HepG2 (cell line): ENCODE data around the gene TUBB. TPM values are rescaled to one million over a fixed set of nuclear protein-coding genes. Genes with fewer than 3 reads are reported as not detected.

Experiments used
- FIP1L1 ChIP-seq: fragments of 200-400 bp; formaldehyde crosslinking; IDR thresholded peaks from 2 replicates; pipeline ENCODE4 v1.6.1; 2018; ENCODE audit warnings: low read depth, mild to moderate bottlenecking, low read length, moderate library complexity, borderline replicate concordance; ENCODE audit not compliant: insufficient read depth
- HMG20A ChIP-seq: IDR thresholded peaks from 2 replicates; pipeline ENCODE4 v1.6.1; 2016; ENCODE audit warnings: borderline replicate concordance
- HNF4G ChIP-seq, 2 experiments: sonication (generic) in 1 of 2; formaldehyde crosslinking in 1 of 2; IDR thresholded peaks; 2 replicates each; pipeline versions ENCODE4 v1.4.0 to v1.6.1; 2011 to 2020; ENCODE audit warnings: borderline replicate concordance in 2 of 2, low read depth in 2 of 2, mild to moderate bottlenecking in 2 of 2, low read length in 1 of 2, missing genetic modification reagents in 1 of 2, moderate library complexity in 1 of 2
- MAF1 ChIP-seq: sonication (generic); formaldehyde crosslinking; IDR thresholded peaks from 2 replicates; pipeline ENCODE4 v1.5.0; 2020; ENCODE audit warnings: missing genetic modification reagents, borderline replicate concordance
- MIXL1 ChIP-seq: IDR thresholded peaks from 2 replicates; pipeline ENCODE4 v1.6.1; 2016
- NCOA5 ChIP-seq: sonication (generic); formaldehyde crosslinking; IDR thresholded peaks from 2 replicates; pipeline ENCODE4 v1.4.0; 2020; ENCODE audit warnings: missing genetic modification reagents
- PHF20 ChIP-seq: sonication (generic); formaldehyde crosslinking; IDR thresholded peaks from 2 replicates; pipeline ENCODE4 v1.5.0; 2020; ENCODE audit warnings: mild to moderate bottlenecking, missing genetic modification reagents
- SOX13 ChIP-seq, 3 experiments: fragments of 450-650 bp in 1 of 3; sonication (generic) in 1 of 3; formaldehyde crosslinking in 1 of 3; IDR thresholded peaks in 2 of 3; conservative IDR thresholded peaks in 1 of 3; 2 replicates each; pipeline versions ENCODE4 v1.5.0 to v1.6.1; 2016 to 2020; ENCODE audit warnings: antibody characterized with exemption in 1 of 3, mild to moderate bottlenecking in 1 of 3, missing compliant biosample characterization in 1 of 3, missing genetic modification reagents in 1 of 3, moderate library complexity in 1 of 3
- TBP ChIP-seq: sonication (generic); formaldehyde crosslinking; IDR thresholded peaks from 2 replicates; pipeline ENCODE4 v1.5.0; 2020; ENCODE audit warnings: missing genetic modification reagents
- TRAFD1 ChIP-seq: sonication (generic); formaldehyde crosslinking; IDR thresholded peaks from 2 replicates; pipeline ENCODE4 v1.5.1; 2020; ENCODE audit warnings: missing genetic modification reagents, mild to moderate bottlenecking, borderline replicate concordance
- ZNF367 ChIP-seq: sonication (generic); formaldehyde crosslinking; IDR thresholded peaks from 2 replicates; pipeline ENCODE4 v1.4.0; 2020; ENCODE audit warnings: missing genetic modification reagents, borderline replicate concordance
- ZNF597 ChIP-seq: sonication (generic); formaldehyde crosslinking; IDR thresholded peaks from 2 replicates; pipeline ENCODE4 v1.5.0; 2020; ENCODE audit warnings: missing genetic modification reagents
- ZNF646 ChIP-seq: sonication (generic); formaldehyde crosslinking; IDR thresholded peaks from 2 replicates; pipeline ENCODE4 v1.9.0; 2021; ENCODE audit warnings: mild to moderate bottlenecking, missing genetic modification reagents
- ZNF670 ChIP-seq: sonication (generic); formaldehyde crosslinking; IDR thresholded peaks from 2 replicates; pipeline ENCODE4 v1.8.0; 2022; ENCODE audit warnings: mild to moderate bottlenecking, missing genetic modification reagents, borderline replicate concordance
- ZXDC ChIP-seq: sonication (generic); formaldehyde crosslinking; IDR thresholded peaks from 2 replicates; pipeline ENCODE4 v1.5.0; 2020; ENCODE audit warnings: mild to moderate bottlenecking, missing genetic modification reagents
- polyA plus RNA-seq, 8 experiments: library from polyadenylated mRNA; depleted of rRNA in 3 of 8; stranded (reverse) in 7 of 8; unstranded in 1 of 8; fragments of >200 nt; fragmentation: Illumina TruSeq in 4 of 8; extraction: Trizol in 4 of 8; gene quantifications; 2 replicates each; pipeline versions ENCODE4 v1.2.1 to v1.2.3, GENCODE V29; 2011 to 2016; ENCODE audit warnings: low read depth in 4 of 8, missing spikeins in 1 of 8, mixed read lengths in 1 of 8; ENCODE audit not compliant: insufficient read depth in 1 of 8
- total RNA-seq, 5 experiments: library from RNA; depleted of rRNA; stranded (reverse); fragments of >200 nt; fragmentation: Illumina TruSeq; extraction: Trizol; gene quantifications; 2 replicates each; pipeline ENCODE4 v1.2.3, GENCODE V29; 2016; ENCODE audit warnings: low read depth in 1 of 5

The TUBB gene
- total and polyA plus RNA-seq, 2 of the 13 experiments (the other 11 are each of a cell fraction or from before 2014, with no cell fraction given), result 911 to 1,163 TPM

- TF ChIP-seq ZNF646 (CRISPR knock-in tag) (0 out of 2 replicates have a peak, but pooled peaks have one; percentile 11), TRAFD1 (CRISPR knock-in tag) (0 out of 2 replicates have a peak, but pooled peaks have one; percentile 37), NCOA5 (CRISPR knock-in tag) (no peak), TBP (CRISPR knock-in tag) (peak; percentile 76), MAF1 (peak; percentile 45; the same call in 1 of the 2 replicates), ZNF367 (CRISPR knock-in tag) (0 out of 2 replicates have a peak, but pooled peaks have one; percentile 82), PHF20 (CRISPR knock-in tag) (0 out of 2 replicates have a peak, but pooled peaks have one; percentile 3), ZNF597 (CRISPR knock-in tag) (0 out of 2 replicates have a peak, but pooled peaks have one; percentile 39), SOX13 (IDR thresholded peaks at IDR 0.05) (no peak), SOX13 (CRISPR knock-in tag; conservative IDR thresholded peaks at IDR 0.05 in 1 of 2, IDR thresholded peaks at IDR 0.05 in 1 of 2) (peak in 1 of 2 experiments; percentile 4; a peak in 1 of 4 replicates), ZNF670 (CRISPR knock-in tag) (0 out of 2 replicates have a peak, but pooled peaks have one; percentile 23), MIXL1 (CRISPR knock-in tag) (no peak), HNF4G (IDR thresholded peaks at IDR 0.05; ENCODE audit: borderline replicate concordance, low read depth, low read length) (0 out of 2 replicates have a peak, but pooled peaks have one; percentile 20), HNF4G (CRISPR knock-in tag; IDR thresholded peaks at IDR 0.05; ENCODE audit: borderline replicate concordance, low read depth) (no peak), FIP1L1 (0 out of 2 replicates have a peak, but pooled peaks have one; percentile 19), ZXDC (0 out of 2 replicates have a peak, but pooled peaks have one; percentile 45), HMG20A (CRISPR knock-in tag) (no peak)
Observed at GRCh38 chr6:30741789-30742315, 21.7 kb downstream of the TUBB start (continued).
